22Rv1 (cell line): Measurements from ENCODE around the gene PKIB.

ENCODE experiments used
- ZFX ChIP-seq: fragments of 450-650 bp; IDR thresholded peaks from 2 replicates; pipeline ENCODE4 v1.6.1; 2017; ENCODE audit warnings: antibody characterized with exemption, borderline replicate concordance
- TF ChIP-seq, protein P1 (sequence below): fragments of 450-650 bp; IDR thresholded peaks from 2 replicates; pipeline ENCODE4 v1.5.1; 2017; ENCODE audit warnings: mild to moderate bottlenecking

DNA sequence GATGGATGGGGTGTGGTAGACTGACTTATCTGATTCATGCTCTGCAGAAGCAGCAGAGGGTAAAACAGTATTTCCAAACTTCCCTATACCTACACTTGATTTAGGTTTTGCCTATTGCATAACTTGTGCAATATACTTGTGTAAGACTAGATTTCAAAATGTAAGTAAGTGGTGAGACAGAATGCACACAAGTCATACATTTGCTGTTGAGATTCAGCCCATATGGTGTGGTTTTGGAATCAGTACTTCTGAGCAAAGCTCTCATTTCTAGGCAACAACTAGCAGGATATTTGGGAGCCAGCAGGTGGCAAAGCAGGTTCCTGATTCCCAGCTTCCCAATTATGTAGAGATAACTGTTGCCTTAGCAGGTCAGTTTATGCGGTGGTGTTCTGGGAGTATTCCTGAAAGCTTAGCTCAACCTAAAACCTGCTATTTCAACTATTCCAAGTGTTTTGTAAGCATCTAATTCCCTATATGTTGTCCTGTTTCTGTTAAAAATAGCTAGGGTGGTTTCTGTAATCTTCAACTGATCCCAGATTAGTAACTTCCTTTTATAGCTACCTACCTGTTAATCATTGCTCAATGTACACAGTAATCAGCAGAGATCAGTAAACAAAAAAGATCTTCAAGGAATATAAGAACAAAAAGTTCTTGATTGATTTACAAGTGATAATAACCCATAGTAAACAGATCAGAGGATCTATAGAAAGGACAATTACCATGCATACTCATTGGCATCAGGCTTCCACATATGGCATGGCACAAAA is 160.8 kb downstream of the PKIB start:
- TF ChIP-seq, protein P1, sequence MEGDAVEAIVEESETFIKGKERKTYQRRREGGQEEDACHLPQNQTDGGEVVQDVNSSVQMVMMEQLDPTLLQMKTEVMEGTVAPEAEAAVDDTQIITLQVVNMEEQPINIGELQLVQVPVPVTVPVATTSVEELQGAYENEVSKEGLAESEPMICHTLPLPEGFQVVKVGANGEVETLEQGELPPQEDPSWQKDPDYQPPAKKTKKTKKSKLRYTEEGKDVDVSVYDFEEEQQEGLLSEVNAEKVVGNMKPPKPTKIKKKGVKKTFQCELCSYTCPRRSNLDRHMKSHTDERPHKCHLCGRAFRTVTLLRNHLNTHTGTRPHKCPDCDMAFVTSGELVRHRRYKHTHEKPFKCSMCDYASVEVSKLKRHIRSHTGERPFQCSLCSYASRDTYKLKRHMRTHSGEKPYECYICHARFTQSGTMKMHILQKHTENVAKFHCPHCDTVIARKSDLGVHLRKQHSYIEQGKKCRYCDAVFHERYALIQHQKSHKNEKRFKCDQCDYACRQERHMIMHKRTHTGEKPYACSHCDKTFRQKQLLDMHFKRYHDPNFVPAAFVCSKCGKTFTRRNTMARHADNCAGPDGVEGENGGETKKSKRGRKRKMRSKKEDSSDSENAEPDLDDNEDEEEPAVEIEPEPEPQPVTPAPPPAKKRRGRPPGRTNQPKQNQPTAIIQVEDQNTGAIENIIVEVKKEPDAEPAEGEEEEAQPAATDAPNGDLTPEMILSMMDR, result peak; percentile 42
- TF ChIP-seq ZFX, result no peak
